Measurements from ENCODE around the gene LSAMP.

LSAMP gene

DNA sequence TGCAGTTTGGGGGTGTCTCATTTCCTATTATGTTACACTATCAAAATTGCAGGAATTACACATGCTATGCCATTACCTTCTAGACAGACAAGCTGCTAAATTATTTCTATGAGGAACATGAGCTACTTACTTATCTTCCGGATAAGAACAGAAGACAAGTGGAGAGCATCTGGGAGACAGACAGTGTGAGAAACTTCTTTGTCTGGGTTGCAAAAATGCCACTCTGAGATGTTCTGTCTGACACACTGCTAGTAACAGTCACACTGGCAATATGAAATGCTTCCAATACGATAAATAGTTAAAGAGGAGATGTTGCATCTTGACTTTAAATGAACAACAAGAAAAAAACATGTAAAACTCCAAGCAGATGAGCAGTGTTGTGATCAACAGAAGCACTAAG, 40.1 kb downstream of the LSAMP start:
- Mint-ChIP-seq H3K4me1 (no peaks in the 10 kb centered on the region), H3K36me3 (no peaks in the 10 kb centered on the region), H3K4me3 (no peak overlapping the region), H3K9me3 (peaks cover 5% of the 10 kb centered on the region), H3K27ac (no peak overlapping the region)
- DNase-seq (ENCODE audit: low spot score in 2 of 2) (no peak), ATAC-seq (no peak)

DNA sequence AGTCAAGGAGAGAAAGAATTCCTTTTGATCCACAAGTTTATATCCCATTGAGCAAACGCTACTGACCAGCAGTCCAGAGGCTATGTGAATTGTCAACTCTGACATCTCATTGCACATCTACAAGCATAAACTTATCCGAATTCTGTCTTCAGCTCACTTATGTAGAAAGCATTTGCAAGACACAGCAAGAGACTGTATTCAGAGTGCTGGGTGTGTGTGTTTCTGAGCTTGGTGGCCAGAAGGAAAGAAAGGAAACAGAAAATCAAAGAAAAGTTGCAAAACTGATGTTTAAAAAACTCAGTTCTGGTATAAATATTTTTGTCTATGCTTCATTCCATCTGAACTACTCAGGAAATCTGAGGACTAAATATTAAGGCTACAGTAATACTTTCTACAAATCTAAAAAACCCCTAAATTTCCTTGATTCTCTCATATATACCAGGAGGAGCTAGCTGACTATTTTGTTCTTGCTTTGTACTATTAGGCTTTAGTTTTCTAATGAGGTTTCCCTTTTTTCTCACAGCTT, 45.5 kb downstream of the LSAMP start:
- peaks cover 15% of the 10 kb centered on the region for H3K9me3 Mint-ChIP-seq
- H3K27ac Mint-ChIP-seq, result no peak overlapping the region
- no peaks in the 10 kb centered on the region for H3K4me1 Mint-ChIP-seq
- ATAC-seq, result no peak
- H3K36me3 Mint-ChIP-seq, result no peaks in the 10 kb centered on the region
- no peak overlapping the region for H3K4me3 Mint-ChIP-seq
- no peak for DNase-seq (ENCODE audit: low spot score in 2 of 2)

DNA sequence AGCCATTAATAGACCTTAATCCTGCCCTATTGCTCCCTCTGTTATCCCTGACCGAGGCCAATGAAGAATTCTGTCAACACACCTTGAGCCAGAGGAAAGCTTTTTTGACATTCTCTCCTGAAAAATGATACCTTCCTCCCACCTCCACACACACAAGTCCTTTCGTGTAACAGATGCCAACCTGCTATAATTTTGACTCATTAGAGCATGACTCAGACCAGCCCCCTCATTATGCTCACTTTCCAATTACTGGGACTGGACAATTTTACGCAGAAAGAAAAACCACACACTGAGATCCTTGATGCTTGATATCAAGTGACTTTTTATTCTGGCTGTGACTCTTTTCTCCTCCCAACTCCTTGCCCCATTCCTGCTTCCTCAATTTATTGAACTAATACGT, 50.9 kb downstream of the LSAMP start:
- ATAC-seq (no peak), DNase-seq (ENCODE audit: low spot score in 2 of 2) (no peak)
- Mint-ChIP-seq H3K4me3 (no peak overlapping the region), H3K36me3 (no peaks in the 10 kb centered on the region), H3K27ac (no peak overlapping the region), H3K4me1 (no peaks in the 10 kb centered on the region), H3K9me3 (peaks cover 23% of the 10 kb centered on the region)

DNA sequence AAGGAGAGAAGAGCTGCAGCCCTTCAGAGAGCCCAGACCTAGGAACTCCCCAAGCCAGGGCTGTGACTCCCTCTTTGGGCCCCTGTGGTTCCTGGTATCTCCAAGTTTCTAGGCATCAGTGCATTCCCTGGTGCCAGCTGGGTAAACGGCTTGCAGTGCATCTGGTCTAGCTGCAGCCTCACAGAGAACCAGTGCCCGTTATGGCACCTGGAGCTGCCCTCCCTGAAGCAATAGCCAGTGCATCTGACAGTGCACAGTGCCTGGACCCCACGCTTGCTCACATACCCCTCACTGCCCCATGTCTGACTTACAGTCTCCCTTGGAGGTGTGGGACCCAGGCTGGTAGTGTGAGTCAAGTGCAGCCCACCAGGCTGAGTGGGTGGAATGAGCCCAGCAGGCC, 52.1 kb downstream of the LSAMP start:
- no peak for DNase-seq (ENCODE audit: low spot score in 2 of 2)
- no peaks in the 10 kb centered on the region for H3K4me1 Mint-ChIP-seq
- H3K36me3 Mint-ChIP-seq, result no peaks in the 10 kb centered on the region
- H3K9me3 Mint-ChIP-seq, result peaks cover 20% of the 10 kb centered on the region
- ATAC-seq, result peak; percentile 40
- H3K27ac Mint-ChIP-seq, result no peak overlapping the region
- no peak overlapping the region for H3K4me3 Mint-ChIP-seq

DNA sequence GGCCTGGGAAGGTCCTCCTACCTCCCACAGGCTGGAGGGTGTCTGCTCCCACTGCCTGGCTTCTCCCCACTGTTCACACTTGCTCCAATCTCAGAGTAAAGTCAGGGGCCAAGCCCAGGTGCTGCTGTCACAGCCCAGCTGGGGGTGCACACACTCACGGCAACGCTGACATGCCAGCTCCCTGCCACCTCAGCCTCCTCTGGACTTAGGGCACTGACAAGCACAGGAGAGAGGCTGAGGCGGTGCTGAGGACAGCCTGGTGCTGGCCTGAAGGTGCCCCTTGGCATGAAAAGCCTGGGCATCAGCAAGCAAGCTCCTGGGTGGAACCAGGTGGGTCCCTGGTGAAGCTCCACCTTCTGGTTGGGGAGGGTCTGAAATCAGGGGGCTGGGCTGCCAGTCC, 53.0 kb downstream of the LSAMP start:
- H3K4me1 Mint-ChIP-seq, result no peaks in the 10 kb centered on the region
- ATAC-seq (peak; percentile 24), DNase-seq (ENCODE audit: low spot score in 2 of 2) (no peak)
- no peak overlapping the region for H3K4me3 Mint-ChIP-seq
- H3K36me3 Mint-ChIP-seq, result no peaks in the 10 kb centered on the region
- H3K27ac Mint-ChIP-seq, result no peak overlapping the region
- H3K9me3 Mint-ChIP-seq, result peaks cover 20% of the 10 kb centered on the region

DNA sequence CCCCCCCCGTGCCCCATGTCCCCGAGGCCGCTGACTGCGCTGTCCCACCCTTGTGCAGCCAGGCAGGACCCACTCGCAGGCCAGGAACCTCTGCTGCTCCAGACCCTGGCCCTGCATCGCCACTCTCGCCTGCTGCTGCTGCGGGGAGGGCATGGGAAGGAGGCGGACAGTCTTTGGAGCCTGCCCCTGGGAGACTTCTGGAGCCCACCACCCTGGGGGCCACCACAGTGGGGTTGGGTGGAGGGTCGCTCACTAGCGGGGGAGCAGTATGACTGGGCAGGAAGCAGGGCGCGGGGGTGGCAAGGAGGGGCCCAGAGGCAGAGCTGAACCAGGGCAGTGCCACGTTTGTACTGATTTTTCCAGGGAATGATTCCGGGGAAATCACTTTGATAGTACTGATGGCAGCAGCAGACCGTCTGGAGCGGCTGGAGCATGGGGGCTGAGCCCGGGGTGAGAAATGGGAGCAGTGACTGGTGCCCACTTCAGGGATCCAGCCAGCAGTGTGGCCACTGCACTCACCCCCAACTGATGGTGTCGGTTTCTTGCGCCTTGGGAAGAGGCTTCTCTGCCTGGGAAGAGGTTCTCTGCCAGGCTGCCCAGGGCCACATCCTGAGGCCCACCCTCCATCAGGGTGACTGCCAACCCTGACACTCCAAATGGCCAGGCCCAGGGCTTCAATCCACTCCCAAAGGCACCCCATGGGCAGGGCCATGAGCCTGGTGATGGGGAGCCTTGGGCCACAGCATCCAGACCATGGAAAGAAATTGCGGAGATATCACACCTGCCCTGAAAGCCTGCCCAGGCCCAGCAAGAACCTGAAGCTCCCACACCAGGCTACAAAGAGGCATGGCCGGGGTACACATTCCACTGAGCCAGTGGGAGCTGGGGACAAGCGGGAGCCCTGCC, 53.7 kb downstream of the LSAMP start:
- no peak for ATAC-seq
- peaks cover 19% of the 10 kb centered on the region for H3K9me3 Mint-ChIP-seq
- no peak for DNase-seq (ENCODE audit: low spot score in 2 of 2)
- no peaks in the 10 kb centered on the region for H3K36me3 Mint-ChIP-seq
- no peaks in the 10 kb centered on the region for H3K4me1 Mint-ChIP-seq
- no peak overlapping the region for H3K27ac Mint-ChIP-seq
- H3K4me3 Mint-ChIP-seq, result no peak overlapping the region

DNA sequence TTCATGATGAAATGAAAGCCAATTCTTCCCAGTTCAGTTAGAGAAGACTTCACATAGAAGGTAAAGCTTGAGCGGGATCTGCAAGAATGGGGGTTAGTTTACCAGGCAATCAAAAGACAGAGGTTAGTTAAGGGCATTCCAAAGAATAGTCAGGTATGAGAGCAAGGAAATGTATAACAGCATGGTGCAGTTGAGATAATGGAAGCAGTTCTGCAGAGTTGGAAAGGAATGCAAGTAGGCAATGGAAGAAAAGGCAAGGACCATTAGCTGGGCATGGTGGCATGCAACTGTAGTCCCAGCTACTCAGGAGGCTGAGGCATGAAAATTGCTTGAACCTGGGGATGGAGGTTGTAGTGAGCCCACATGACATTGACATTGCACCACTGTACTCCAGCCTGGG, 55.0 kb downstream of the LSAMP start:
- H3K36me3 Mint-ChIP-seq, result no peaks in the 10 kb centered on the region
- H3K4me1 Mint-ChIP-seq, result no peaks in the 10 kb centered on the region
- DNase-seq (ENCODE audit: low spot score in 2 of 2), result no peak
- ATAC-seq, result no peak
- no peak overlapping the region for H3K4me3 Mint-ChIP-seq
- H3K9me3 Mint-ChIP-seq, result peaks cover 19% of the 10 kb centered on the region
- H3K27ac Mint-ChIP-seq, result no peak overlapping the region

DNA sequence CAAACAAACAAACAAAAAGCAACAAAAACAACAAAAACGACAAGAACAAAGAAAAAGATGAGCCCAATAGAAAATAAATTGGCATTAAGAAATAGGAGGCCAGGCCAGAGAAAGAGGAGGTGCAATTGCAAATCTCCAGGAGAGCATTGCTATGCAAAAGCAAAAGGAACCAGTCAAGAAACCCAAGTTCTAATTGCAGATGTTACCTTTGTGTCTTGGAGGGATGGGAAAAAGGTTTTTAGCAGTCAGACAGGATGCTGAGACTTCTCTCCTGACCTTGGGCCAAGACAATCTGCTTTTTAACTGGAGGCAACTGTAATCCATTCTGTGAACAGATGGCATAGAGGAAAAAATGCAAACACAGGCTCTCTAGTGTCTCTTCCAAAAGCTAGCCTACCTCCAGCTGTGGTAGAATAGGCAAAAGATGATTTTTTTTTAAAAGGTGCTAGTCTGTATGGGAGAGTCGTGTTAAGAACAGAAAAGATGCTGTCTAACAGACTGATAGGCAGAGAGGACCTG, 56.4 kb downstream of the LSAMP start:
- H3K36me3 Mint-ChIP-seq, result no peaks in the 10 kb centered on the region
- H3K9me3 Mint-ChIP-seq, result peaks cover 12% of the 10 kb centered on the region

DNA sequence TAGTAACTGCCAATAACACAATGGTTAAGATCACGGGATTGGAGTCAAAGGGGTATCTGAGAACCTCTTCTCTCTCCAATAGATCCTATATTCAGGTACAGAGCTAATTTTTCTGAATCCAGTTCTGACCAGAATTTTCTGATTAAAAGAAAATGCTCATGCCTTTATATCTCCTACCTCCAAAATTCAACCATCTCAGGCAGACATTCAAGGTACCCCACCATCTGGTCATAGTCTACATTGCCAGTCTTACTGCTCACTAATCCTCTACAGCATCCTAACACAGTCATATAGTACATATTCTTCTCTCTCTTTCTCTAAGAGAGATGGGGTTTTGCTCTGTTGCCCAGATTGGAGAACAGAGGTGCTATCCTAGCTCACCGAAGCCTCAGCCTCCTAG, 59.1 kb downstream of the LSAMP start:
- Mint-ChIP-seq H3K4me3 (no peak overlapping the region), H3K9me3 (peaks cover 12% of the 10 kb centered on the region), H3K4me1 (no peaks in the 10 kb centered on the region), H3K27ac (no peak overlapping the region), H3K36me3 (no peaks in the 10 kb centered on the region)
- ATAC-seq (no peak), DNase-seq (ENCODE audit: low spot score in 2 of 2) (no peak)

More for the DNA sequence above, 56.4 kb downstream of the LSAMP start:
- ATAC-seq (no peak), DNase-seq (ENCODE audit: low spot score in 2 of 2) (no peak)
- Mint-ChIP-seq H3K4me3 (no peak overlapping the region), H3K27ac (no peak overlapping the region), H3K4me1 (no peaks in the 10 kb centered on the region)

DNA sequence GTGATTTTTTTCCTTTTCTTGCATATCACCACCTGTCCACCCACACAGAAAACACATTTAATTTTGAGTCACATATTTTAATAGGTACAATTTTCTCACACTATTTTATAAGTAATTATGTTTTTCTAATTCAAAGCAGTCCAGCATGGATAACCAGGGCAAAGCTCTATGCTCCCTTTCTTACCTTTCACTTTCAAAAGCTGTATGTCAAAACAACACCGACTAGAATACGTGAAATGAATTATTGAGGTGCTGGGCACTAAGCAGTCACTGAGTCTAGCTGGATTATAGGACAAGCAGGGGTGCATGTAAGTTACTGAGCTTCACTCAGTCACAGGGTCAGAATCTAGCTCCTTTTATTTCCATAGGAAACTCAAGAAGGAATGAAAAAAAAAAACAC, 60.6 kb downstream of the LSAMP start:
- Mint-ChIP-seq H3K9me3 (peaks cover 11% of the 10 kb centered on the region), H3K4me3 (no peak overlapping the region), H3K36me3 (no peaks in the 10 kb centered on the region), H3K27ac (no peak overlapping the region), H3K4me1 (no peaks in the 10 kb centered on the region)
- DNase-seq (ENCODE audit: low spot score in 2 of 2), result no peak
- ATAC-seq, result no peak

DNA sequence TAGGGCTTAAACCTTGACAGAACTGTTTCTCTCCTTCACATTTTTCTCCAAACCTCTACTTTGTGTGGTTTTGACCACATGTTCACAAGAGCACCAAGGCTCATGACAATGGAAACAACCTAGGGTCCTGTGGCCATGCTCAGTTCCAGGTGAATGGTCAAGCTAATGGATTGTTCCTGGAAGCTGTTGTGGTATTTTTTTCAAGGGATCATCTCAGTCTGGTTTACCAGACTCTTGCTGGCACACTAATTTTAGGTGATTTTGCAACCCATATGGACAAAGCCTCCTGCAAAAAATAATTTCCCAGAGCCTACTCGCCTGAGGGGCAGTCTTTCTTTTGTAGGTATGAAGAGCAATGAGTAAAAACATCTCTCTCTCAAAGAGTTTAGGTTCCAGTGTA, 67.2 kb downstream of the LSAMP start:
- H3K27ac Mint-ChIP-seq, result no peak overlapping the region
- no peak overlapping the region for H3K4me3 Mint-ChIP-seq
- peaks cover 6% of the 10 kb centered on the region for H3K9me3 Mint-ChIP-seq
- no peak for ATAC-seq
- no peaks in the 10 kb centered on the region for H3K4me1 Mint-ChIP-seq
- no peak for DNase-seq (ENCODE audit: low spot score in 2 of 2)
- no peaks in the 10 kb centered on the region for H3K36me3 Mint-ChIP-seq

DNA sequence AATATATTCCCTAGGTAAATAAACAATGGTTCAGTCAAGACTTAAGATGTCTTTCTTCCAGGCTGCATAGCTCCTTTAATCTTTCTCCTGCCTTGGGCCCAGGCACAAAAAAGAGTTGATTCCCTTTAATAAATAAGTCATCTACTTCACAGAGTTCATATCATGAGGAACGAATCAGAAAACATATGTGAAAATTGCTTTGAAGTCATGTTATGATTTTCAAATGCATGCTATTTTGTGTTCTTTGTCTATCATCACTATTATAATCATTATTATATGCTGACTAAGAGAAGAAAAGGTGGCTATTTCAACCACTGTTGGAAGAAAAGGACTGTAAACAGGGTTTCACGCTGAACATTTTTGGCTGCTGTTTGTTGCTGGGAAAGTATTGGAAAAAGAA, 70.4 kb downstream of the LSAMP start:
- Mint-ChIP-seq H3K4me3 (no peak overlapping the region), H3K36me3 (no peaks in the 10 kb centered on the region), H3K4me1 (no peaks in the 10 kb centered on the region), H3K9me3 (peaks cover 12% of the 10 kb centered on the region), H3K27ac (no peak overlapping the region)
- ATAC-seq, result no peak
- no peak for DNase-seq (ENCODE audit: low spot score in 2 of 2)

DNA sequence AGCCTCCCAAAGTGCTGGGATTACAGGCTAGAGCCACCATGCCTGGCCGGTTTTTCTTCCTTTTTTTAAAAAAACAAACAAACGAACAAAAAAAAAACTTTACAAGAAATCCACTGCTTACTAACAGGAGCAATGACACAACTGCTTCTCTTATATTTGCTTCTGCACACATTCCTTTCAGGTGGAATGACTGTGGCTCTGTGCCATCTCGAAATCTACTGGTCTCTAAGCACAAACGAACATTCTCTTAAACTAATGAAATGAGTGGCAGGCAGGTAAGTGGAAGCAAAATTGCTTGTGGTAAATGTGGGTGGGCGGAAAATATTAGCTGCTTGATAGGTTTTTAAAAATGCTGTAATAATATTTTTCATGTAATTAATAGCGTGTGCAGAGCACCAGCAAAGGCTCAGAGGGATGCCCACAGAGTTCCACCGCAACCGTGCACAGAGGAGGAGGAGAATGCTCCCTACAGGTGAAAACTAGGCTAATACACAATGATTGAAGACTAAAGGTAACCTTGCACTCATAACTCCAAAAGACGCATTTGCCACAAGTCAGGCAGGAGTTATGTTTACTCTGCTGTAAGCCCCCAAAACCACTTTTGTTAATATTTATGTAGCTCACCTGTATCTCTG, 77.4 kb downstream of the LSAMP start:
- Mint-ChIP-seq H3K4me1 (no peaks in the 10 kb centered on the region), H3K36me3 (no peaks in the 10 kb centered on the region), H3K27ac (no peak overlapping the region), H3K4me3 (no peak overlapping the region), H3K9me3 (peaks cover 12% of the 10 kb centered on the region)
- no peak for ATAC-seq
- no peak for DNase-seq (ENCODE audit: low spot score in 2 of 2)

DNA sequence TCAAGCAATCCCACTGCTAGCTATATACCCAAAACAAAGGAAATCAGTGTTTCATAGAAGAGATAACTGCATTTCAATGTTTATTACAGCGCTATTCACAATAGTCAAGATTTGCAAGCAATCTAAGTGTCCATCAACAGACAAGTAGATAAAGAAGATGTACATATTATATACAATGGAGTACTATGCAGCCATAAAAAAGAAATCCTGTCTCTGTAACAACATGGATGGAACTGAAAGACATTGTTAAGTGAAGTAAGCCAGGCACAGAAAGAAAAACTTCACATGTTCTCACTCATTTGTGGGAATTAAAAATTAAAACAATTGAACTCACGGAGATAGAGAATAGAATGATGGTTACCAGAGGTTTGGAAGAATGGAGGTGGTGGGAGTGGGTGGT, 89.2 kb downstream of the LSAMP start:
- Mint-ChIP-seq H3K9me3 (peaks cover 9% of the 10 kb centered on the region), H3K36me3 (no peaks in the 10 kb centered on the region), H3K4me1 (no peaks in the 10 kb centered on the region), H3K4me3 (no peak overlapping the region), H3K27ac (no peak overlapping the region)
- DNase-seq (ENCODE audit: low spot score in 2 of 2) (no peak), ATAC-seq (no peak)

DNA sequence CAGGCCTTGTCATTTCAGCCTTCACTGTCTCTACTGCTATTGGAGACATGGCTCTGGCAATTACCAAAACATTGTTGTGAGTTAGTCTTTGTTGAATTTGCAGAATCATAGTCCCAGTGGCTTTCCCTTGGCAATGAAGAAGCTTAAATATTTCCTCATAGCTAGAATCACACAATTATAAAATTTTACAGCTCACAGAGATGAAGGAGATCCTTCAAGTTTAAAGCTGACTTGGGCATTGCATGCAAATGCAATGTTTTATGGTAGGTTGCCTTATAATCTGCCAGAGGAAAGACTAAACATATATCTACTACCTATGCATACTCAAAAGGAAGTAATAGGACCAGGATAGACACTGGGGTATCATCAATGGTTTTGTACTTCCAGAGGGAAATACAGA, 90.9 kb downstream of the LSAMP start:
- no peak overlapping the region for H3K4me3 Mint-ChIP-seq
- H3K4me1 Mint-ChIP-seq, result no peaks in the 10 kb centered on the region
- no peak for DNase-seq (ENCODE audit: low spot score in 2 of 2)
- no peaks in the 10 kb centered on the region for H3K36me3 Mint-ChIP-seq
- no peak overlapping the region for H3K27ac Mint-ChIP-seq
- H3K9me3 Mint-ChIP-seq, result peaks cover 9% of the 10 kb centered on the region
- no peak for ATAC-seq
